Spinal cord (tissue), 10 donors: ENCODE results near the gene KLF1. TPM values are rescaled to one million over a fixed set of nuclear protein-coding genes. Genes with fewer than 3 reads are reported as not detected.
A peak's percentile ranks its signal among the peaks of the same experiment; 100 is the strongest.

Experiments used
- DNase-seq, 6 donors: peaks; one replicate each; pipeline versions ENCODE4 v3.0.0 to v3.0.0-alpha.2; 2013 to 2015; ENCODE audit warnings: low spot score in 6 of 6, low read depth in 4 of 6
- H3K27ac ChIP-seq: one replicate; pipeline ENCODE4 v1.5.1; 2013; ENCODE audit warnings: low read depth, low read length, control low read depth
- H3K27me3 ChIP-seq: one replicate; pipeline ENCODE4 v1.6.1; 2013; ENCODE audit warnings: low read length; ENCODE audit not compliant: control insufficient read depth, insufficient read depth
- H3K36me3 ChIP-seq: one replicate; pipeline ENCODE4 v1.6.1; 2013; ENCODE audit warnings: low read length; ENCODE audit not compliant: control insufficient read depth, insufficient read depth
- H3K4me1 ChIP-seq: one replicate; pipeline ENCODE4 v1.6.1; 2013; ENCODE audit warnings: low read length; ENCODE audit not compliant: control insufficient read depth, insufficient read depth
- H3K4me3 ChIP-seq: one replicate; pipeline ENCODE4 v1.5.1; 2013; ENCODE audit warnings: low read depth, low read length, control low read depth
- H3K9me3 ChIP-seq: one replicate; pipeline ENCODE4 v1.6.1; 2013; ENCODE audit warnings: low read length; ENCODE audit not compliant: control insufficient read depth, insufficient read depth
- WGBS: methylation state at CpG from one replicate; pipeline ENCODE4 v1.1.5; 2013; ENCODE audit warnings: missing lambda C conversion rate; ENCODE audit not compliant: insufficient coverage; 5-methylcytosine and 5-hydroxymethylcytosine counted together
- polyA plus RNA-seq, 2 donors: library from polyadenylated mRNA; unstranded; fragments of 120-200 nt; gene quantifications; one replicate each; pipeline ENCODE4 v1.2.1, GENCODE V29; 2013; ENCODE audit not compliant: insufficient read length in 2 of 2
- total RNA-seq, 2 donors: library from RNA; depleted of rRNA in 1 of 2; stranded (reverse); fragments of 120-200 nt in 1 of 2; fragments of >200 nt in 1 of 2; gene quantifications; one replicate each; pipeline versions ENCODE4 v1.2.3 to v1.2.4, GENCODE V29; 2013 to 2014
- donor health status: healthy.

Gene KLF1
- total and polyA plus RNA-seq, 4 donors = 0.42 to 3.2 (median 1.3) TPM

DNA sequence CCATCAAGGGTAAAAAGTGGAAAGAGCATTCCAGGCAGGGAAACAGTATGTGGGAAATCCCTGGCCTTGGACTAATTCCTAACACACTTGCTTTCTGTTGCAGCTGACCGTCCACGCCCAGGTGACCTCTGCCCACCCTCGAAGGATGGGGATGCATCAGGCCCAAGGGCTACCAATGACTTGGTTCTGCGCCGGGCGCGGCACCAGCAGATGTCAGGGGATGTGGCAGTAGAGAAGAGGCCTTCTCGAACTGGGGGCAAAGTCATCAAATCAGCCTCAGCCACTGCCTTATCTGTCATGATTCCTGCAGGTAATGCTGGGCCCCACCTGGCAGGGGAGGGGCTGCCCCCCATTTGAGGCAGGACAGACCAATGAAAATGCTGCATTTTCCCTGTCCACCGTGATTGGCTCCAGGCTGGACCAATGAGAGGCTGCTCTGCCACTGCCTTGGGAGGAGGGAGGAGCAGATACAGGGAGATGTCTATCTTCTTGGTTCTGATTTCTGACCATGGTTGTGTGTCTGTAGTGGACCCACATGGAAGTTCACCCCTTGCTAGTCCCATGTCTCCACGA is 18.4 kb downstream of the KLF1 start:
- H3K27me3 ChIP-seq = no peaks in the 10 kb centered on the region
- no peaks in the 10 kb centered on the region for H3K9me3 ChIP-seq
- peak in 1 of 6 donors; percentile 41 for DNase-seq
- no peak overlapping the region for H3K4me3 ChIP-seq
- 96% methylated on average over 8 of the region's 10 CpGs for WGBS
- H3K27ac ChIP-seq = no peak overlapping the region
- H3K4me1 ChIP-seq = peaks cover 13% of the 10 kb centered on the region
- H3K36me3 ChIP-seq = peaks cover 85% of the 10 kb centered on the region

GRCh38 chr19:12867120-12868099 is 19.6 kb downstream of the KLF1 start:
- 13% methylated on average over 44 of the region's 51 CpGs for WGBS
- peaks cover 75% of the 10 kb centered on the region for H3K36me3 ChIP-seq

DNA sequence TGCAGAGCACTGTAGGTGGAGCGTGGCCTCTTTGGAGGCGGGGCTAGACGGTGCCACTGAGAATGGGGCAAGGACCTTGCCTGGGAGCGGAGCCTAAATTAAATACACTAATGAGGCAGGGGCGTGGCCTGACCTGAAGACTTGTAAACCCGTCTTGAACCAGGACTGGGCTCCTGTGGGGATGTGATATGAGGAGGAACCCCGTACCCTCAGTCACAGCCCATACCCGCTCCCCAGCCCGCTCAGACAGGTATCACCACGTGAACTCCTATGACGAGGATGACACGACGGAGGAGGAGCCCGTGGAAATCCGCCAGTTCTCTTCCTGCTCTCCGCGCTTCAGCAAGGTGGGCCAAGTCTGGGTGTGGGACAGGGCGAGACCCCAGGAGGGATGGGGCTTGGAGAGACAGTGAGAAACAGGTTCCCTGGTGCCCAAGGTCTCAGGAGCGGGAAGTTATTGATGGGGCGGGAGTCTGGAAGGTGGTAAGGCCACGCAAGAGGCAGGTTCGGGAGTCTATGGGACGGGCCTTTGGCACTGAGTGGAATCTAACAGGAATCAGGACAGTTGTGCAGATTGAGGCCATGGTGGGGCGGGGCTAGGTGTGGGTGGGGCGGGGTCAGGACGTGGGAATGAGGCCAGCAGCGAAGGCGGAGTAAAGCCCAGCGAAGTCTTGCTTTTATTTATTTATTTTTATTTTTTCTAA is 20.4 kb downstream of the KLF1 start:
- H3K27ac ChIP-seq = no peak overlapping the region
- peaks cover 71% of the 10 kb centered on the region for H3K36me3 ChIP-seq
- no peaks in the 10 kb centered on the region for H3K27me3 ChIP-seq
- no peaks in the 10 kb centered on the region for H3K9me3 ChIP-seq
- no peak for DNase-seq
- no peak overlapping the region for H3K4me3 ChIP-seq
- H3K4me1 ChIP-seq = peaks cover 9% of the 10 kb centered on the region
- 85% methylated on average over 16 of the region's 29 CpGs for WGBS

More at GRCh38 chr19:12867120-12868099, 19.6 kb downstream of the KLF1 start:
- peak overlapping the region; percentile 54 for H3K4me3 ChIP-seq
- H3K27me3 ChIP-seq = no peaks in the 10 kb centered on the region
- peak in 3 of 6 donors; percentile 55 to 84 (median 73) for DNase-seq
- H3K27ac ChIP-seq = no peak overlapping the region
- no peaks in the 10 kb centered on the region for H3K9me3 ChIP-seq
- H3K4me1 ChIP-seq = peaks cover 9% of the 10 kb centered on the region

- Histone ChIP-seq H3K4me3 (no peak overlapping the region), H3K27me3 (no peaks in the 10 kb centered on the region), H3K36me3 (peaks cover 72% of the 10 kb centered on the region), H3K4me1 (peaks cover 9% of the 10 kb centered on the region), H3K9me3 (no peaks in the 10 kb centered on the region), H3K27ac (no peak overlapping the region)
- WGBS = 86% methylated on average over 19 of the region's 19 CpGs
- DNase-seq = no peak
Measured at GRCh38 chr19:12865746-12866415, 21.1 kb downstream of the KLF1 start.

GRCh38 chr19:12864721-12865715 is 22.0 kb downstream of the KLF1 start:
- Histone ChIP-seq H3K27ac (no peak overlapping the region), H3K4me1 (peaks cover 9% of the 10 kb centered on the region), H3K4me3 (no peak overlapping the region), H3K9me3 (no peaks in the 10 kb centered on the region), H3K27me3 (no peaks in the 10 kb centered on the region), H3K36me3 (peaks cover 74% of the 10 kb centered on the region)
- 91% methylated on average over 32 of the region's 34 CpGs for WGBS
- DNase-seq = no peak

GRCh38 chr19:12864143-12864542 is 22.9 kb downstream of the KLF1 start:
- H3K27me3 ChIP-seq = no peaks in the 10 kb centered on the region
- no peak for DNase-seq
- peaks cover 76% of the 10 kb centered on the region for H3K36me3 ChIP-seq
- 90% methylated on average over 3 of the region's 4 CpGs for WGBS
- no peak overlapping the region for H3K4me3 ChIP-seq
- H3K9me3 ChIP-seq = no peaks in the 10 kb centered on the region
- peaks cover 9% of the 10 kb centered on the region for H3K4me1 ChIP-seq
- no peak overlapping the region for H3K27ac ChIP-seq

DNA sequence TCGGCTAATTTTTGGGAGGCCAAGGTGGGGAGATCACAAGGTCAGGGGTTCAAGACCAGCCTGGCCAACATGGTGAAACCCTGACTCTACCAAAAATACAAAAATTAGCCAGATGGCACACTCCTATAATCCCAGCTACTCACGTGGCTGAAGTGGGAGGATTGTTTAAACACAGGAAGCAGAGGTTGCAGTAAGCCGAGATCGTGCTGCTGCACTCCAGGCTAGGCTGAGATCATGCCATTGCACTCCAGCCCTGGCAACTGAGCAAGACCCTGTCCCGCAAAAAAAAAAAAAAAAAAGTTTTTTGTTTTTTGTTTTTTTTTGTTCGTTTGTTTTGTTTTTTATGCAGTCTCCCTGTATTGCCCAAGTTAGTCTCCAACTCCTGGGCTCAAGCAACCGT is 27.5 kb downstream of the KLF1 start:
- DNase-seq = no peak
- no peak overlapping the region for H3K4me3 ChIP-seq
- H3K27ac ChIP-seq = no peak overlapping the region
- no peaks in the 10 kb centered on the region for H3K4me1 ChIP-seq
- H3K36me3 ChIP-seq = peaks cover 60% of the 10 kb centered on the region
- WGBS = 74% methylated on average over 3 of the region's 7 CpGs
- H3K27me3 ChIP-seq = no peaks in the 10 kb centered on the region
- H3K9me3 ChIP-seq = no peaks in the 10 kb centered on the region

DNA sequence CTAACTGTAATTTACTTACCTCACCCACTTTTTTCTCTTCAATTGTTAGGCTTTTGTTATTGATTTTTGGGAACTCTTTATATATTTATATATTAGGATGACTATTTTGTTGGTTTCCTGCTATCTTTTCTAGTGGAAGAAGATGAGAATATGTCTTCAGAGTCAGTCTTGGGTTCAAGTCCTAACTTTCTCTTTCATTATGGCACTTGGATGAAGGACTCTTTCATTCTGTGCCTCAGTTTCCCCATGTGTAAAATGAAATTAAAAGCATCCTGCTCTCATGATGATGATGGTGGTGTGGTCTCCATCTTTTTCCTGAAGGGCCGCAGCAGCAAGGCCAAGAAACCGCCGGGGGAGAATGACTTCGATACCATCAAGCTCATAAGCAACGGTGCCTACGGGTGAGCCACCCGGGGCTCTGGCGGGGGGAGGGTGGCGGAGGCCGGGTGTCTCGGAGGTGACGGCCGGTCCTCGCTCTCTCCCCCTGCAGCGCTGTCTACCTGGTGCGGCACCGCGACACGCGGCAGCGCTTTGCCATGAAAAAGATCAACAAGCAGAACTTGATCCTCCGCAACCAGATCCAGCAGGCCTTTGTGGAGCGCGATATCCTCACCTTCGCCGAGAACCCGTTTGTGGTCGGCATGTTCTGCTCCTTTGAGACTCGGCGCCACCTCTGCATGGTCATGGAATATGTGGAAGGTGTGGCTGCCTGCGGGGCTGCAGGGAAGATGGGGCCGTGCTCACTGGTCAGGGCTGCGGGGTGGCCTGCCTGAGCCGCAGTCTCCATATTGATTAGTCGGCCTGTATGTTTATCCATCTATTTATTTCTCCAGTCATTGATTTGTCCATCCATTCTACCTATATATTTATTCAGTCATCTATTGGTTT is 28.7 kb downstream of the KLF1 start:
- Histone ChIP-seq H3K9me3 (no peaks in the 10 kb centered on the region), H3K36me3 (peaks cover 63% of the 10 kb centered on the region)
- 96% methylated on average over 31 of the region's 35 CpGs for WGBS

More for the DNA sequence above, 28.7 kb downstream of the KLF1 start:
- DNase-seq = no peak
- Histone ChIP-seq H3K27ac (no peak overlapping the region), H3K4me3 (no peak overlapping the region), H3K27me3 (no peaks in the 10 kb centered on the region), H3K4me1 (no peaks in the 10 kb centered on the region)
